NCI-H2107 treated with DMSO at 0.1 percent for 48 hours (cell line): Measurements from ENCODE around the gene MALT1.

Experiments used
- DNase-seq: peaks from one replicate; lab custom pipeline; 2025; ENCODE audit not compliant: unreplicated experiment; lab: John Stamatoyannopoulos, UW

The MALT1 gene

GRCh38 chr18:58690259-58690658 is 19.0 kb downstream of the MALT1 start:
- DNase-seq: no peak

DNA sequence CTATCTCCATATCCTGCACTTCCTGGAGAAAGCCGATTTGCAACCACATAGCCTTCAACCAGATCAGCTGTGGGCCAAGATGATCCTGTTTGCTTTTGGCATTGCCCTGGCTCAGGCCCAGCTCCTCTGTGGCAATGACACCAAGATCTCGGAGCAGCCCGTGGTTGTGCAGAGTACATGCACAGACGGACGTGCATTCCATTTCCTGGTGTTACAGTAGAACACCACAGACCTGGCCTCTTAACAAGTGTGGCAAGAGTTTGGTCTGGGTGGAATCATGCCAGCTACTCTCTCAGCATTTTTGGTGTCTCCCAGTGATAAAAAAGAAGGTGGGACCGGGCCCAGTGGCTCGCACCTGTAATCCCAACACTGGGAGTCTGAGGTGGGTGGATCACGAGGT is 20.0 kb downstream of the MALT1 start:
- DNase-seq: no peak

- DNase-seq: no peak
Observed at GRCh38 chr18:58692422-58693185, 21.3 kb downstream of the MALT1 start.

- no peak for DNase-seq
Observed at GRCh38 chr18:58694221-58694620, 23.0 kb downstream of the MALT1 start.

DNA sequence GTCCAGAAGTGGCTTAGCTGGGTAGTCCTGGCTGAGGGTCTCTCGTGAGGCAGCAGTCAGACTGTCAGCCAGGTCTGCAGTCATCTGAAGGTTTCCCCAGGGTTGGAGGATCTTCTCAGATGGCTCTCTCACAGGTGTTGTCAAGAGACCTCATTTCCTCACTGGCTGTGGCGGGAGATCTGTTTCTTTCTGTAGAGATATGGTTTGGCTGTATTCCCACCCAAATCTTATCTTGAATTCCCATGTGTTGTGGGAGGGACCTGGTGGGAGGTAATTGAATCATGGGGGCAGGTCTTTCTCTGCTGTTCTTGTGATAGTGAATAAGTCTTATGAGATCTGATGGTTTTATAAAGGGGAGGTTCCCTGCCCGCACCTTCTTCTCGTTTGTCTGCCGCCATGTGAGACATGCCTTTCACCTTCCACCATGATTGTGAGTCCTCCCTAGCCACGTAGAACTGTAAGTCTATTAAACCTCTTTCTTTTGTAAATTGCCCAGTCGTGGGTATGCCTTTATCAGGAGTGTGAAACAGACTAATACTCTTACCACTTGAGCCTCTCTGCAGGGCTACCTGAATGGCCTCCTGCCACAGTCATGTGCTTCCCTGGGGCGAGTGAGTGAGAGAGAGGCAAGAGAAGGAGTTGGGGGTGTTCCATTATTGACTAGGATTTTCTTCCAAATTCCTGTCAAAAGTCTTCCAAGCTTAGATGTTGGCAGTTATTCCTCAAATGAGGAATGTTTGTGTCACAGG is 23.6 kb downstream of the MALT1 start:
- DNase-seq: no peak

DNA sequence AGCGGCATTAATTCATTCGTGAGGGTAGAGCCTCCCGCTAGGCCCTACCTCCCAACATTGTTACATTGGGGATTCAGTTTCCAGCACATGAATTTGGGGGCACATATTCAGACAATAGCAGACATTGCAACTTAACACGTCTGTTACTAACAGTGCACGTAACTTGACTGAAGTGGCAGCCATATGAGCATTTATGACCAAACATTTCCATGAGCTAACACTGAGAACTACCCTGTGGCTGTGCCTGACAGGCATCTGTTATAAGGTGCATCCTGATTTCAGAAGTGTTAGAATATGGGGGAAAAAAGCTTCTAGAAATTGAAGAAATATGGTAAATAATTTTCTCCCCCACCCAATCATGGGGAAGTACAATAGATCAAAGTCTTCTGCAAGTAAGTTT is 24.5 kb downstream of the MALT1 start:
- DNase-seq: no peak

DNA sequence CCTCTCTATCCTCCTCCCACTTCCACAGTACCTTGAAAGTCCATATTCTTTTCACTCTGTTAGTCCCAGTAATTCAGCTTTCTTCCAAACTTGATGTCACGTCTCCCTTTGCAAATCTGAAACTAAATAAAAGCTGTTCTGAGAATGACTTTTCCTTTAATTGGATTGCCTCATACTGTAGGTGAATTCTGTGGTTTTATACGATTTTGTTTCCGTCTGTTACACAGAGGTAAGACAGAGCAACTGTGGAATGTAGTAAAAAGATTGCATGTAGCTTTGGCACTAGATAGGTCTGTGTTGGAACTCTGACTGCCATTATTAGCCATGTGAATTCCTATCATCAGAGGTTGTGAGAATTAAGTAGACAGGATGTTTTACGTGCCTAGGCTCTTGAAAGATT is 25.9 kb downstream of the MALT1 start:
- no peak for DNase-seq

DNA sequence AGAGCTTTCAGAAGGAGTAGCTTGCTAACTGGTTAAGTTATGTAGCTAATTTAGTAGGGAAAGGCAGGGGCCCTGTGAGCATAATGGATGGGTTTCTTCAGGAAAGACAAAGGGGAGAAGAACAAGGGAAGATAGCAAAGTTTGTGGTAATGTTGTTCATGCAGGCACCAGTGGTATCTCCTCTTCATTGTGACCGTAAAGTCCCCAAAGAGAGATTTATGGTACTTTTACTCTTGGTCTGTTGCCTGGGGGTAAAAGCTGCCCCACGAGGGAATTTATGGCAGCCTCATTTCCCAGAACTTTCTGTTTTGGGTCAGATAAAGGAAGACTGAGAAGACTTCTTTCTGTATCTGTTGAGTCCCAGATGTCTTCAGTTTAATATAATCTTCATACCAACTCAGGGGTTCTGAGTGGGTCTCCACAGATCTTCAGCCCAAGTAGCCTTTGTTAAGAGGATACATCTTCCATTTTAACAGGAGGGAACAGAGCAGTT is 27.5 kb downstream of the MALT1 start:
- DNase-seq: no peak

- DNase-seq: no peak
Observed at GRCh38 chr18:58699551-58699950, 28.3 kb downstream of the MALT1 start.

GRCh38 chr18:58700209-58700608 is 28.9 kb downstream of the MALT1 start:
- DNase-seq: no peak

GRCh38 chr18:58712930-58713329 is 41.7 kb downstream of the MALT1 start:
- no peak for DNase-seq

GRCh38 chr18:58714259-58714658 is 43.0 kb downstream of the MALT1 start:
- DNase-seq: no peak

DNA sequence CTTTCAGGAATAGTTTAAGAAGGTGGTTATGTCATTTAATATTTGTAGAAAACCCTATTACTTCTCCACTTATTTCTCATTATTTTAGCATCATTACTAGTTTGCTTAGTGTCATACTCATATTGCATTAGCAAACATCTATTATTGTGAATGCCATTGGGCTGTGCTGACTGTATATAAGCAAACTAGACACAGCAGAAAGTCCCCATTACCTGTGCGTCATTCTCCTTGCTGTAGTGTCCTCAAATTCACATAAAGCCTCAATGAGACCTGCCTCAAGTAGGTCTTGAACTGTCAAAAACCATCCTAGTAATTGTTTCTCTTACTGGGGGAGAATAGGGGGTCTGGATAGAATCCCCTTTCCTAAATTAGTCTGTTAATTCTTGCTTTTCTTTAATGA is 43.6 kb downstream of the MALT1 start:
- no peak for DNase-seq

GRCh38 chr18:58715540-58715939 is 44.3 kb downstream of the MALT1 start:
- no peak for DNase-seq

DNA sequence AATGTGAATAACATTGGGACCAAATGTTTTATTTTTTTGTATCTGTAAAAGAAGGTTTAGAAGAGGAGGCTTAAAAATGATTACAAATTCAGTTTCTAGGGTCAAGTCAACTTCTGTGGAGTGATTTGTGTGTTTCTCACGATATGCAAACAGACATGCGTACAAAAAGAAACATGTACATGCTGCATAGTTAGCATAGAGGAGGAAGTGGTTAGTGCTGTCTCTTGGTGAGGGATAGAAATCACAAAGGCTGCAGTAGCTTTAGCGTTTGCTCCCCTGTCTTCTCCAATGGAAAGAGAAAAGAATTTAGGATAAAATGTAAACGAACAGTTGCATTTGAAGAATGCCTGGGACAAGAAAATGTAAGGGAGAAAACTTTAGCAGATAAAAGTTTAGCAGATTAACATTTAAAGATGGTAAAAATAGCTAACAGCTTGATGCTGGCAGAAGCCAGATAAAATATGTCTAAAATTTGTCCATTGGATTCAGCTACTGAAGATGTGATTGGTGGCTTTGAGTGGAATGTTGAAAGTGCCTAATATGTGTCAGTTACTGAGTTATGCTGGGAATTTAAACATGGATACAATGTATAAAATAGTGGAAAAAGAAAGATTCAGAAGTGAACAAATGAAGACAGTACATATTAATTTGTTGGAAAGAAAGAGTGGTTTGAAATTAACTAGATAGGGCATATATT is 44.9 kb downstream of the MALT1 start:
- no peak for DNase-seq

- DNase-seq: no peak
Observed at GRCh38 chr18:58721566-58722239, 50.4 kb downstream of the MALT1 start.

- DNase-seq: no peak
Observed at GRCh38 chr18:58723810-58724602, 52.7 kb downstream of the MALT1 start.

GRCh38 chr18:58726671-58727070 is 55.4 kb downstream of the MALT1 start:
- DNase-seq: no peak

DNA sequence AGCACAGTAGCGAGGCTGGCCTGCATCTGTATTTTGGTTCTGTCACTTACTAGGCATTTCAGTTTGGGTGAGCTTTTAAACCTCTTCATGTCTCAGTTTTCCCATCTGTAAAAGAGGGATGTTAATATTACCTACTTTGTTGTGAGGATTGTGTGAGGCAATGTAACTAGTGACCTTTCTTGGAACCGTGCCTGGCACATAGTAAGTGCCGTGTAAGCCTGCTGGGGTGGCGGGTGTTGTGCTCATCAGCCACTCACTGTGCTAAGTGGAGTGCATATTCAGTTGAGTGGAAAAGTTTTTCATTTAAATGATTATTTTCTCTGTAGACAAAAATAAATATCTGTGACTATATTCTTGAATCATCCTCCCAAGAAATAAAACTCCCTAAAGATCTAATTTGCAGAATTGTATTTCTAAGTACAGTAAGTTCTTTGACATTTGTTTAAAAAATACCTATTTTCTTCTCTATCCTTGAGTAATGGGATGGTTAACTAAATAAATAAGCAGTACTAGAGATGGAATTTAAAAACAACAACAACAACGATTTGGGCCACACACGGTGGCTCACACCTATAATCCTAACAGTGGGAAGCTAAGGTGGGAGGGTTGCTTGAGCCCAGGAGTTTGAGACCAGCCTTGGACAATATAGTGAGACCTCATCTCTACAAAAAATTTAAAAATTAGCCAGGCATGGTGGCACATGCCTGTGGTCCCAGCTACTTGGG is 56.7 kb downstream of the MALT1 start:
- peak; percentile 3 for DNase-seq

DNA sequence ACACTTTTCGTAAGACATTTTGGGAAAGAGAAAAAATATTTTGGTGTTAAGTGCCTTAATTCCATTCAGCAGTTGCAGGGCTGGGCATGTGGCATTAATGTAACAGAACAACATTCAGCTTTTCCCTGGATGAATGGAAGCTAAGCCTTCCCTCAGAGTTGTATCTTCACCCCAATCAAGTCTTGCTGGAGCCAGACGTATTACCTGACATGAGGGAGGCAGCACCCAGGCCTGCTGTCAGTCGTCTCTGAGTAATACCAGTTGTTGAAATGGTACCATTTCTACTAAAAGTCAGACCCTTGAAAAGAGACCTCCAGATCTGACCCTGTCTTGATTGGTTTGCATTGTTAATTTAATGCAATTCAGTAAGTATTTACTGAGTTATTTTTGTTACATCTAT is 57.5 kb downstream of the MALT1 start:
- no peak for DNase-seq
